Esophagus squamous epithelium (tissue), 5 donors: Measurements from ENCODE around the gene PLEKHH1. TPM values are rescaled to one million over a fixed set of nuclear protein-coding genes. Genes with fewer than 3 reads are reported as not detected.

Experiments used
- DNase-seq: peaks from one replicate; lab custom pipeline; 2025; lab: John Stamatoyannopoulos, UW
- H3K27ac ChIP-seq, 4 donors: fragments of 200-600 bp; sonication (generic); one replicate each; pipeline ENCODE4 v1.5.1; 2016 to 2019; ENCODE audit warnings: mild to moderate bottlenecking in 1 of 4
- H3K27me3 ChIP-seq, 4 donors: fragments of 200-600 bp; sonication (generic); 1 replicate in 3 of 4; 2 replicates in 1 of 4; pipeline versions ENCODE4 v1.5.1 to v1.6.0; 2017 to 2021; ENCODE audit warnings: antibody characterized with exemption in 1 of 4
- H3K36me3 ChIP-seq, 3 donors: fragments of 200-600 bp; sonication (generic); one replicate each; pipeline ENCODE4 v1.5.1; 2016 to 2019
- H3K4me1 ChIP-seq, 3 donors: fragments of 200-600 bp; sonication (generic); one replicate each; pipeline ENCODE4 v1.5.1; 2017 to 2019
- H3K4me3 ChIP-seq, 4 donors: fragments of 200-600 bp; sonication (generic); 1 replicate in 3 of 4; 2 replicates in 1 of 4; pipeline ENCODE4 v1.5.1; 2016 to 2019; ENCODE audit warnings: mild to moderate bottlenecking in 2 of 4, moderate library complexity in 1 of 4
- H3K9me3 ChIP-seq, 3 donors: fragments of 200-600 bp; sonication (generic); one replicate each; pipeline ENCODE4 v1.5.1; 2016 to 2019
- POLR2A ChIP-seq, 4 donors: fragments of 450-650 bp; IDR thresholded peaks; one replicate each; pipeline ENCODE4 v1.6.1; 2017; ENCODE audit warnings: antibody characterized with exemption in 4 of 4, mild to moderate bottlenecking in 4 of 4, moderate library complexity in 3 of 4
- WGBS, 2 donors: methylation state at CpG; one replicate each; pipeline ENCODE4 v1.1.5; 2018; 5-methylcytosine and 5-hydroxymethylcytosine counted together
- intact Hi-C: fragments of 100-400 bp; cut with DNase I; formaldehyde crosslinking; loops from one replicate; pipeline ENCODE4 v1.15.0; 2022
- total RNA-seq, 4 donors: library from RNA; depleted of rRNA; stranded (reverse); fragments of >200 nt; gene quantifications; one replicate each; pipeline ENCODE4 v1.1.0, GENCODE V29; 2016
- TF ChIP-seq, protein P1 (sequence below), 6 experiments: fragments of 450-650 bp in 4 of 6; fragments of 200-600 bp in 2 of 6; sonication (generic) in 2 of 6; IDR thresholded peaks; one replicate each; pipeline ENCODE4 v1.5.1; 2016 to 2019; ENCODE audit warnings: antibody characterized with exemption in 6 of 6, mild to moderate bottlenecking in 4 of 6, moderate library complexity in 4 of 6
- donor health status: DM: yes; HTN: yes; CAD: no.

PLEKHH1 gene
- total RNA-seq, 4 donors from 2014 or later, result 4.1 to 7.9 (median 5.7) TPM

DNA sequence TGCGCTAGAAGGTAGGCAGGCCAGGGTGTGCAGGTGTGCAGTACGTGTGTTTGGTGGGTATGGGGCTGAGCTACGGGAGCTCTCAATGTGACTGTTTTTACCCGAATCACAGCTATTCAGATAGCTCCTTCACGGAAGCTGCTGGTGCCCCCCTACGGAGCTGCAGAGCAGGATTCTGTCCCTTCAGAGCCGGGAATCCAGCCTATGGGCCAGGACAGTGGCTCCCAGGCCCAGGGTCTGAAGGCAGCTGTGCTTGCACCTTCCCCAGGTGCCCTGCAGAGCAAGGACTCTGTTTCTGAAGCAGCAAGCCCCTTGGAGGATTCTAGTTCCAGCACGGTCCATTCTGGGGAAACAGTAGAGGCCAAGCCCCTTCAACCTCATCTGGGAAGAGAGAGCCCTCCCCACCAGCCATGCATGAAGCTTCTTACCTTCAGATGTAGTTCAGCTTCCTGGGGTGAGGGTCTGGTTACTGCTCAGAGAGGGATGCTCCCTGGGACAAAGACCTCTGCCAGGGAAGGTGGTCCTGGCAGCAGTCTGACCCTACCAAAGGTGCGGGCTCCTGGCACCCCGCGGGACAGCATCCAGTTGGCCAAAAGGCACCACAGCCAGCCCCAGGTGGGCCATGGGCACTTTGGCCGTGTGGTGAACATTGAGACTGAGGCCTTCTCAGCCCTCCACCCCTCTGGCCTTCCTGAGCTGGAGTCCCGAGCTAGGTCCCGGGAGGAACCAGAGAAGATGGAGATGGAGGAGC, 29.1 kb downstream of the PLEKHH1 start:
- Histone ChIP-seq H3K9me3 (no peaks in the 10 kb centered on the region), H3K4me1 (peaks cover 0 to 35% (median 6%) of the 10 kb centered on the region in 3 donors), H3K27me3 (no peaks in the 10 kb centered on the region), H3K4me3 (no peak overlapping the region), H3K36me3 (peaks cover 0 to 18% (median 0%) of the 10 kb centered on the region in 3 donors), H3K27ac (no peak overlapping the region)
- 86 to 88% methylated on average over 5 to 7 of the region's 14 CpGs for WGBS, 2 donors
- intact Hi-C loops, result loop anchor here (10.0 kb wide), 1 partner anchor 137 kb away; no protein-coding TSS in a partner anchor
- TF ChIP-seq, protein P1, sequence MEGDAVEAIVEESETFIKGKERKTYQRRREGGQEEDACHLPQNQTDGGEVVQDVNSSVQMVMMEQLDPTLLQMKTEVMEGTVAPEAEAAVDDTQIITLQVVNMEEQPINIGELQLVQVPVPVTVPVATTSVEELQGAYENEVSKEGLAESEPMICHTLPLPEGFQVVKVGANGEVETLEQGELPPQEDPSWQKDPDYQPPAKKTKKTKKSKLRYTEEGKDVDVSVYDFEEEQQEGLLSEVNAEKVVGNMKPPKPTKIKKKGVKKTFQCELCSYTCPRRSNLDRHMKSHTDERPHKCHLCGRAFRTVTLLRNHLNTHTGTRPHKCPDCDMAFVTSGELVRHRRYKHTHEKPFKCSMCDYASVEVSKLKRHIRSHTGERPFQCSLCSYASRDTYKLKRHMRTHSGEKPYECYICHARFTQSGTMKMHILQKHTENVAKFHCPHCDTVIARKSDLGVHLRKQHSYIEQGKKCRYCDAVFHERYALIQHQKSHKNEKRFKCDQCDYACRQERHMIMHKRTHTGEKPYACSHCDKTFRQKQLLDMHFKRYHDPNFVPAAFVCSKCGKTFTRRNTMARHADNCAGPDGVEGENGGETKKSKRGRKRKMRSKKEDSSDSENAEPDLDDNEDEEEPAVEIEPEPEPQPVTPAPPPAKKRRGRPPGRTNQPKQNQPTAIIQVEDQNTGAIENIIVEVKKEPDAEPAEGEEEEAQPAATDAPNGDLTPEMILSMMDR (IDR thresholded peaks at IDR 0.05), result no peak
- no peak for TF ChIP-seq POLR2A (IDR thresholded peaks at IDR 0.05)
- no peak for DNase-seq

DNA sequence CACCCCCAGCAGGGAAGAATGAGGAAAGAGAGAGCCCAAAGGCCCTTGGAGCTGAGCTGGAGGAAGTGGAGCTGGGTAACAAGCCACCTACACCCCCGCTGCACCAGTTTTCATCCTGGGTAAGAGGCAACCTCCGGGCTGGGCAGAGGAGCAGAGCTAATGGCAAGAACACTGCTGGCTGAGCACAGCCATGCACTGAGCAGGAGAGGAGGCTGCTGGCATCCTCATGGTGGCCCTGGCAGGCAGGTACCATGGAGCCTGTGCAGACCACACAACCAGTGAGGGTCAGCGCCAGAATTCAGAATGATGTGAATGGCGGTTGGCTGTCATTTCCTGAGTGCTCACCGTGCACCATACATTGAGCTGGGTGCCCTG, 29.7 kb downstream of the PLEKHH1 start:
- Histone ChIP-seq H3K27ac (no peak overlapping the region), H3K27me3 (no peaks in the 10 kb centered on the region), H3K4me1 (peaks cover 0 to 41% (median 11%) of the 10 kb centered on the region in 3 donors), H3K9me3 (no peaks in the 10 kb centered on the region), H3K4me3 (no peak overlapping the region), H3K36me3 (peaks cover 0 to 15% (median 0%) of the 10 kb centered on the region in 3 donors)
- no peak for DNase-seq
- no peak for TF ChIP-seq POLR2A (IDR thresholded peaks at IDR 0.05)
- TF ChIP-seq, protein P1 (IDR thresholded peaks at IDR 0.05), result no peak
- WGBS, 2 donors, result 94 to 100% methylated on average over 1 to 5 of the region's 5 CpGs
- intact Hi-C loops, result loop anchor here (10.0 kb wide), 1 partner anchor 138 kb away; no protein-coding TSS in a partner anchor

DNA sequence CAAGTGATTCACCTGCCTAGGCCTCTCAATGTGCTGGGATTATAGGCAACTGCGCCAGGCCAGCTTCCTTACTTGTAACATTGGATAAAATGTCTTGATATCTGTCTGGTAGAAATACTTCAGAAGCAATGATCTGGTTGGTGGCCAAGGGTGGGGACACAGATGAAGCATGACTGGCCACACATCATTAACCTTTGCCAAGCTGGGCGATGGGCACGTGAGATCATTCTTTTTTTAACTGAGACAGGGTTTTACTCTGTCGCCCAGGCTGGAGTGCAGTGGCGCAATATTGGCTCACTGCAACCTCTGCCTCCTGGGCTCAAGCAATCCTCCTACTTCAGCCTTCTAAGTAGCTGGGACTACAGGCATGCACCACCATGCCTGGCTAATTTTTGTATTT, 31.1 kb downstream of the PLEKHH1 start:
- H3K4me1 ChIP-seq, result peaks cover 0 to 37% (median 12%) of the 10 kb centered on the region in 3 donors
- TF ChIP-seq, protein P1 (IDR thresholded peaks at IDR 0.05), result no peak
- TF ChIP-seq POLR2A (IDR thresholded peaks at IDR 0.05), result no peak
- 46% methylated on average over 4 to 5 of the region's 5 CpGs for WGBS, 2 donors
- H3K27me3 ChIP-seq, result no peaks in the 10 kb centered on the region
- no peak for DNase-seq
- intact Hi-C loops, result loop anchor here (10.0 kb wide), 1 partner anchor 139 kb away; no protein-coding TSS in a partner anchor
- H3K9me3 ChIP-seq, result no peaks in the 10 kb centered on the region
- H3K27ac ChIP-seq, result no peak overlapping the region
- no peak overlapping the region for H3K4me3 ChIP-seq
- peaks cover 0 to 15% (median 0%) of the 10 kb centered on the region in 3 donors for H3K36me3 ChIP-seq

DNA sequence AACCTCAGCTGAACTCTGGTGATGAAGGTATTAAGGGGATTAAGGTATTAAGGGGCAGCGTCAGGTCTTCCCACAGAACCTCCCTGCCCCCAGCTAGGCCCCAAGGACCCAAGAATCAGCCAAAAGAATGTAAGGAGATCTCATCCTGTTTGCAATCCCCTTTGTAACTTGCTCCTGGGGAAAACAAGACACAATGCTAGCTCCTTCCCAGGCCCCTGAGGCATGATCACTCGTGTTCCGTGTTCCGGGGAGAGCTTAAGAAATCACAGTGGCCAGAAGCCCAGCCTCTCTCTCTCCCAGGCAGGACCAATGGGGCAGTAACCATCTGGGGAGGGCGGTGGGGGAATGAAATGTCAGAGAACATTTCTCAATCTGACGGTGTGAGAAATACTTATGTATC, 33.8 kb downstream of the PLEKHH1 start:
- Histone ChIP-seq H3K9me3 (no peaks in the 10 kb centered on the region), H3K4me3 (no peak overlapping the region), H3K27me3 (no peaks in the 10 kb centered on the region), H3K36me3 (peaks cover 0 to 15% (median 0%) of the 10 kb centered on the region in 3 donors), H3K27ac (peak overlapping the region; percentile 20 to 73 (median 50)), H3K4me1 (peaks cover 0 to 37% (median 12%) of the 10 kb centered on the region in 3 donors)
- 18 to 38% methylated on average over 6 of the region's 6 CpGs for WGBS, 2 donors
- intact Hi-C loops, result loop anchor here (10.0 kb wide), 1 partner anchor 142 kb away; no protein-coding TSS in a partner anchor
- TF ChIP-seq POLR2A (IDR thresholded peaks at IDR 0.05), result no peak
- TF ChIP-seq, protein P1 (IDR thresholded peaks at IDR 0.05), result no peak
- DNase-seq, result no peak

DNA sequence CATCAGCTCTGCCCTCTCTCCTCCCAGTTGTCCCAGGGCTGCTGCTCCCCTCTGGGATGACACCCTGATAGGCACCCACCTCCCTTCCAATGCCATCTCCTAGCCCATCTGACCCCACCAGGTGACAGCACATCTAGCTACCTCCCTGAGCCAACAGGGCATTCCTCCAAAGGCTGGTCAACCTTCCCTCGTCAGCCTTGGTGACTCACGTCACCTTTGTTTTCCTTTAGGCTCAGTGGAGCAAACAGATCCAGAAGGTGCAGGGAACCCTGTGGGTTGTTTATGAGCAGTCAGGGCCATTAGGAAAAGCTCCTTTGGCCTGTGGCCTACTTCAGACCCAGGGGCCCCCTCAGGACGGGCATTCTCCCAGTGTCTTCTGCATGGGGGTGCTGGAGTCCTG, 34.6 kb downstream of the PLEKHH1 start:
- Histone ChIP-seq H3K4me3 (no peak overlapping the region), H3K4me1 (peaks cover 0 to 37% (median 12%) of the 10 kb centered on the region in 3 donors), H3K36me3 (peaks cover 0 to 7% (median 0%) of the 10 kb centered on the region in 3 donors), H3K27ac (peak overlapping the region in 2 of 4 donors; percentile 57 to 73), H3K27me3 (no peaks in the 10 kb centered on the region), H3K9me3 (no peaks in the 10 kb centered on the region)
- 33 to 71% methylated on average over 1 to 2 of the region's 3 CpGs for WGBS, 2 donors
- TF ChIP-seq POLR2A (IDR thresholded peaks at IDR 0.05), result no peak
- TF ChIP-seq, protein P1 (IDR thresholded peaks at IDR 0.05), result no peak
- intact Hi-C loops, result loop anchor here (10.0 kb wide), 1 partner anchor 143 kb away; no protein-coding TSS in a partner anchor
- DNase-seq, result no peak
